Duodenal mucosa (tissue), 2 donors: ENCODE data around the gene MAGI1.

Experiments
- H3K27ac ChIP-seq: one replicate; pipeline ENCODE4 v1.7.0; 2013; ENCODE audit warnings: low read depth, low read length
- H3K27me3 ChIP-seq, 2 donors: one replicate each; pipeline ENCODE4 v1.7.0; 2013; ENCODE audit warnings: low read length in 2 of 2, control low read depth in 1 of 2; ENCODE audit not compliant: insufficient read depth in 2 of 2, control insufficient read depth in 1 of 2
- H3K36me3 ChIP-seq, 2 donors: one replicate each; pipeline ENCODE4 v1.7.0; 2013; ENCODE audit warnings: low read length in 2 of 2, control low read depth in 1 of 2; ENCODE audit not compliant: insufficient read depth in 2 of 2, control insufficient read depth in 1 of 2
- H3K4me1 ChIP-seq, 2 donors: one replicate each; pipeline ENCODE4 v1.7.0; 2013; ENCODE audit warnings: low read length in 2 of 2, control low read depth in 1 of 2; ENCODE audit not compliant: insufficient read depth in 2 of 2, control insufficient read depth in 1 of 2
- H3K4me3 ChIP-seq, 2 donors: one replicate each; pipeline ENCODE4 v1.7.0; 2013; ENCODE audit warnings: low read length in 2 of 2, low read depth in 1 of 2
- H3K9ac ChIP-seq, 2 donors: one replicate each; pipeline ENCODE4 v1.7.0; 2013; ENCODE audit warnings: low read length in 2 of 2, low read depth in 1 of 2
- H3K9me3 ChIP-seq, 2 donors: one replicate each; pipeline ENCODE4 v1.7.0; 2013; ENCODE audit warnings: low read length in 2 of 2, control low read depth in 1 of 2; ENCODE audit not compliant: control insufficient read depth in 1 of 2

MAGI1 gene

DNA sequence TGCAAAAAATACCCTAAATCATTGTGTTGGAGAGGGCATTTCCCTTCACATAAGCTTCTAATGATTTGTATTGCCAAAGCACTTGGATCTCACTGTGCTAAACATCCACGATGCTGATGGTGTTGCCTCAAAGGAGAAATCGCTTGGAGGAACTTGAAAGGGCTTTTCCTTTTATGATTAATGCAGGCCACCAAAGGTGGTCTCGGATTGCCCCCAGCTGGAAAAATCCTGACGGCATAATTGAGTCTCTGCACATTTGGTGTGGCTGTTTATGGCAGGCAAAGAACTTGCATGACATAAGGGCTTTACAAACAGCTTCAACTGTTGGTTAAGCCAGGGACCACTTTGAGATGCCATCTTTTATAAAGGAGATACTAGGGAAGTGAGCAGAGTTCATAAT lies 687.0 kb downstream of the MAGI1 start:
- Histone ChIP-seq H3K9ac (no peak overlapping the region), H3K27me3 (no peaks in the 10 kb centered on the region), H3K4me3 (no peak overlapping the region), H3K9me3 (no peaks in the 10 kb centered on the region), H3K4me1 (peaks cover 14 to 18% of the 10 kb centered on the region in 2 donors), H3K27ac (no peak overlapping the region), H3K36me3 (peaks cover 0 to under 1% of the 10 kb centered on the region in 2 donors)

DNA sequence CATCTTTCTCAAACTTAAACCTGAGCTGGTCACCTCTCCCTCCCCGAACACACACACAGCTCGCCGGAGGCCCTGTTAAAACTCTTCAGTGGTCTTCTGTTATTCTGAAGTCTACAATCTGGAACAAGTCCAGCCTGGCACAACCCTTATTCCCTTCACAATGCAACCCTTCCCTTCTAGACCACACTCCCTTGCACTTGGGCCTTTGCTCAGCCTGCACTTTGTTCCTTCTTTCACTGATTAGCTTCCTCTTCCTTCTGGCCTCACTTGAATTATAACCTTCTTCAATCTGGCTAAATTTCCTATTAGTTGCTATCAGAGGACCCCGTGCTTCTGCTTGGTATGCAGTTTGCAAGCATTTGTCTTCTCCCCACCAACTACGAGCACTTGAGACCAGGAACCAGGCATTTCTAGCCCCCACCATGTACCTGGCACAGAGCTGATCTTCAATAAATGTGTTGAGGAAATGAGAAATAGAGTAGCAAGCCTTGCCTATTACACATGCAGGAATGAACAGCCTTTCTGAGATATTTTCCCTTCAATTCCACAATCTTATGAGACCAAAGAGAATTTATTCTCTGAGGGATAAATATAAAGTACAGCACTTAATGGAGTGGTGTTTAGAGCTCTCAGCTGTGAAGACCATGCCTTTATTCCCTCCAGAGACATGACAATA lies 687.8 kb downstream of the MAGI1 start:
- H3K27me3 ChIP-seq, result no peaks in the 10 kb centered on the region
- H3K9me3 ChIP-seq, result no peaks in the 10 kb centered on the region
- H3K36me3 ChIP-seq, result no peaks in the 10 kb centered on the region
- no peak overlapping the region for H3K4me3 ChIP-seq
- H3K4me1 ChIP-seq, result peaks cover 14 to 18% of the 10 kb centered on the region in 2 donors
- no peak overlapping the region for H3K27ac ChIP-seq
- no peak overlapping the region for H3K9ac ChIP-seq

DNA sequence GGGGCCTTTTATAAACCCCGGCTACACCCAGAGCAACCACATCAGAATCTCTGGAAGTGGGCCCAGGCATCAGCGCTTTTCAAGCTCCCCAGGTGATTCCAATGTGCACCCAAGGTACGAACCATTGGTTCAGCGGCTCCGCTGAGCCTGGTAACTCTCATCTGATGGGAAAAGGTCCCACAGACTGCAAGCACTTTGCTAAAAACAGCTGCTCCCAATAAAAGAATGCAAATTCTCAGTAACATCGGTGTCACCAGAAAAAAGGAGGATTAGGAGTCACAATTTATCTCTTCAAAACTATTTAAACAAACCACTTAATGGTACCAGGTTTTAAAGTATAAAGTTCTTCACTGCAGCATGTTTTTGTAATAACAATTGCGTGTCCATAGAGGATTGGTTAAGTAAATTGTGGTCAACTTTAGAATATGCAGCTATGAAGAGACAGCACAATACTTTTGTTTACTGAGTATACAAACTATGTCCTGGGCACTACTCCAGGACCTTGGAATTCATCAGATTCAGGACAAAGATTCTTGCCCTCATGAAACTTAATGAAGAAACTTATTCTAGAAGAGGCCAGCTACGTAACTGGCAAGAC lies 690.2 kb downstream of the MAGI1 start:
- no peak overlapping the region for H3K27ac ChIP-seq
- H3K9ac ChIP-seq, result no peak overlapping the region
- peaks cover 14 to 18% of the 10 kb centered on the region in 2 donors for H3K4me1 ChIP-seq
- H3K36me3 ChIP-seq, result no peaks in the 10 kb centered on the region
- no peak overlapping the region for H3K4me3 ChIP-seq
- H3K27me3 ChIP-seq, result no peaks in the 10 kb centered on the region
- H3K9me3 ChIP-seq, result no peaks in the 10 kb centered on the region

DNA sequence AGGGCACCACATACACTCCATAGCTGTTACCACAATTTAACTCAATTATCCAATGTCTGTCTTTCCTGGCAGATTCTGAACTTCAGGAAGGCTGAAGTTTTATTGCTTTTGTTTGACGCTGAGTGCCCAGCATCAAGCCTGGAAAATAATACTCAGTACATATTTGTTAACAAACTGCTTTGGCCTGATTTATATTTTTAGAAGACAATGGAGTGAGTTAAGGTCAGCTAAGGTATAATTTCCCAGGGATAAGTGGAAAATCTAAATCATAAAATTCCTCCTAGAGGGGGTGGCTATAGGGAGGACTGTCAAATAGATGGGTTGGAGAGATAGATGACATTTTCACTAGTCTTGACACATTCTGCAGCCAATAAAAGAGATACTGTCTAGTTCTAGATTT lies 691.6 kb downstream of the MAGI1 start:
- Histone ChIP-seq H3K9me3 (no peaks in the 10 kb centered on the region), H3K9ac (no peak overlapping the region), H3K4me3 (no peak overlapping the region), H3K27me3 (no peaks in the 10 kb centered on the region), H3K36me3 (no peaks in the 10 kb centered on the region), H3K27ac (no peak overlapping the region), H3K4me1 (peaks cover 14 to 18% of the 10 kb centered on the region in 2 donors)

DNA sequence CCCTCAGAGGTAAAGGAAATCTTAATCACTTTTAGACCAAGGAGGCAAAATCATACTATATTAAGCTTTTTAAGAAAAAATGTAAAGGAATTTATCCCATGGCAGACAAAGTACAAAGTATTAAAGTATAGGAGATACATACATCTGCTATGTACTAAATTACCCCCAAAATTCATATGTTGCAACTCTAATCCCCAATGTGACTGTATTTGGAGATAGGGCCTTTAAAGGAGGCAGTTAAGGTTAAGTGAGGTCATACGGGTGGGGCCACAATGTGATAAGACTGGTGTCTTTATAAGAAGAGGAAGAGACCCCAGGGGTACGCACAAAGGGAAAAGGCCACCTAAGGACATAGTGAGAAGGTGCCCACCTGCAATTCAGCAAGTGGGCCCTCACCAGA lies 693.9 kb downstream of the MAGI1 start:
- no peak overlapping the region for H3K4me3 ChIP-seq
- peaks cover under 1 to 3% of the 10 kb centered on the region in 2 donors for H3K4me1 ChIP-seq
- H3K9ac ChIP-seq, result no peak overlapping the region
- no peak overlapping the region for H3K27ac ChIP-seq
- no peaks in the 10 kb centered on the region for H3K36me3 ChIP-seq
- H3K9me3 ChIP-seq, result no peaks in the 10 kb centered on the region
- H3K27me3 ChIP-seq, result no peaks in the 10 kb centered on the region

DNA sequence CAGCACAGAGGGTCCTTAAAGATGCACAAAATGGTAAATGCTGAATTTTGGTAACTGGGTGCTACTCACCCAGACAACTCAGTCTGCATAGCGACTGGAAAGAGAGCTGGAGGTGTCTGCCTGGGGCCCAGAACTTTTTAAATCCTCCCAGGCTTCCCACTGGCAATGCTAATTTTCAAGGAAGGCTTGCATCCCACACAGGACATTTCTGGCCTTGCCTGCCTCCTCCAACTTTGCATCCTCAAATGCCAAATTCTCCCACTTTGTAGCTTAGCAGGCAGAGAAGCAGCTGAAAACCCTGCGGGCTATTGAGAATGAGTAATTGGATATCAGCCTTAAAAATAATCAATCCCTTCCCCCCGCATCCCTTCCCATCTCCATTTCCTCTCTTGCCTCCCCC lies 694.3 kb downstream of the MAGI1 start:
- Histone ChIP-seq H3K4me1 (peaks cover 0 to 3% of the 10 kb centered on the region in 2 donors), H3K36me3 (no peaks in the 10 kb centered on the region), H3K27ac (no peak overlapping the region), H3K9ac (no peak overlapping the region), H3K27me3 (no peaks in the 10 kb centered on the region), H3K9me3 (no peaks in the 10 kb centered on the region), H3K4me3 (no peak overlapping the region)

DNA sequence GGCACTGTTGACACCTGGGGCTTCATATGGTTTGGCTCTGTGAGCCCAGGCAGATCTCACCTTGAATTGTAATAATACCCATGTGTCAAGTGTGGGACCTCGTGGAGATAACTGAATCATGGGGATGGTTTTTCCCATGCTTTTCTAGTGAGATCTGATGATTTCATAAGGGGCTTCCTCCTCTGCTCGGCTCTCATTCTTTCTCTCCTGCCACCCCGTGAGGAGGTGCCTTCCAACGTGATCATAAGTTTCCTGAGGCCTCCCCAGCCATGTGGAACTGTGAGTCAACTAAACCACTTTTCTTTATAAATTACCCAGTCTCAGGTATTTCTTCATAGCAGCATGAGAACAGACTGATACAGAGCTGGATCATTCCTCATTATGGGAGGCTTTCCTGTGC lies 695.0 kb downstream of the MAGI1 start:
- no peak overlapping the region for H3K27ac ChIP-seq
- no peaks in the 10 kb centered on the region for H3K9me3 ChIP-seq
- H3K9ac ChIP-seq, result no peak overlapping the region
- no peaks in the 10 kb centered on the region for H3K27me3 ChIP-seq
- no peaks in the 10 kb centered on the region for H3K36me3 ChIP-seq
- H3K4me1 ChIP-seq, result peaks cover 0 to 3% of the 10 kb centered on the region in 2 donors
- H3K4me3 ChIP-seq, result no peak overlapping the region

DNA sequence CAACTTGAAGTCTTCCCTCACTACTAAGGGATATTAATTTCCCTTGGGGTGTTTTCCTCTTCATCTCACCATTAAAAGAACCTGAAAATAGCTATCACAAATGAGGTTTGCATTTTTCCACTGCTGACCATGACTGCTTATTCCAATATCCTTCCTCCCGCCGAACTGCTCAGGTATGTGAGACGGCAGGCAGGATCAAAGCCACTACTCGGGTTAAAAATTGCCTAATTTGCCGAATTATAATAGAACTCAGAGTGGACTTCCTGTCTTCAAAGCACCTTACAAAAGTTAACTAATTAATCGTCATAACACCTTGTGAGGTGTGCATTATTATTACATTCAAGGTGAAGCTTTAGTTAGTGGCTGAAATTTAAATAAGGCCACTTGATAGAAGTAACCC lies 695.7 kb downstream of the MAGI1 start:
- H3K27me3 ChIP-seq, result no peaks in the 10 kb centered on the region
- no peak overlapping the region for H3K4me3 ChIP-seq
- H3K27ac ChIP-seq, result no peak overlapping the region
- H3K4me1 ChIP-seq, result no peaks in the 10 kb centered on the region
- H3K9me3 ChIP-seq, result no peaks in the 10 kb centered on the region
- H3K36me3 ChIP-seq, result no peaks in the 10 kb centered on the region
- no peak overlapping the region for H3K9ac ChIP-seq

DNA sequence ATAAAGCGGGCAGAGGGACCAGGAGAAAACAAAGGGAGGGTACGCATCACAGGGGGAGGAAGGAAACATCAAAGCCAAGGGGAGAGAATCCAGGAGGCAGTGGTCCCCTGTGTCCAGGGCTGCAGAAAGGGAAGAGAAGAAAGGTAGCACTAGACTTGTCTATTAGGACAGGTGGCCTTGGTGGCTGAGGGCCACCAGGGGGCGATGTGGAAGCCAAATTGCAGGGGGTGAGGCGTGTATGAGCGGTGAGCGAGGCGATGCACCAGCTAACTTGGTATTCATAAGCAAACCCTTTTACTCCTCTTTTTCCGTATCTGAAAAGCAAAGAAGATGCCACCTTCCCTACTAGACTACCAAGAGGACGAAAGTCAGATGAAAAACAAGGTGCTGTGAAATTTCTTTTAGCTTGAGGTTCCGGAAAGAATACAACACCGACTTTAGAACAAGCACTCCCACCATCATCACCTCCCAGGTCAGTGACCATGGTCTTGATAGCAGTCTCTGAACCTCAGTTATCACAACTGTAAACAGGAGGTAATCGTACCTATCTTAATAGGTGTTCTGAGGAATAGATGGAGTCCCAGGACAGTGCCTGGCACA lies 696.5 kb downstream of the MAGI1 start:
- no peaks in the 10 kb centered on the region for H3K27me3 ChIP-seq
- no peak overlapping the region for H3K9ac ChIP-seq
- no peaks in the 10 kb centered on the region for H3K9me3 ChIP-seq
- H3K27ac ChIP-seq, result no peak overlapping the region
- no peaks in the 10 kb centered on the region for H3K36me3 ChIP-seq
- H3K4me3 ChIP-seq, result no peak overlapping the region
- no peaks in the 10 kb centered on the region for H3K4me1 ChIP-seq

DNA sequence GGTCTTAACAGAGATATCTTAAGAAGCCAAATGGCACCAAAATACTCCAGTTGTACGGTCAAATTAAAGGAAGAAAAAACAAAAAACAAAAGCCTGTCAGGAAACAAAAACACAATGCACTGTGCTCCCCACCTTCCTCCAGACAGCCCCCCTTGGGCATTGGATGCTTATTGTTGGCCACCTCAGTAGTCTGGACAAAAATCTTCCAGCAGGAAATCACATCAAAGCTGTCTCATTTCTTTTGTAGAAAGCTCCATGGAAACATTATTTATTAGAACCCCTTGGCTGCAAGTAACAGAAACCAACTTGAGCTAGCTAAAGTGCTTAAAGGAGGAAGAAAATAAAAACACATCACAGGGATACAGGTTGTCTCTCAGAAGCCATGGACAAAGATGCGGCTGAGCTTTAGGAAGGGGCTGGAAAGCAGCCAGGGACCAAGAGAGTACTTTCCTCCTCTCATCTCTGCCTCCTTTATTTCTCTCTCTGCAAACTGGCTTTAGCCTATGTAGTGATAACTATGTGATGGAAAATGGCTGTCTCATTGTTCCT lies 699.5 kb downstream of the MAGI1 start:
- H3K9me3 ChIP-seq, result no peaks in the 10 kb centered on the region
- H3K9ac ChIP-seq, result no peak overlapping the region
- H3K27me3 ChIP-seq, result no peaks in the 10 kb centered on the region
- H3K27ac ChIP-seq, result no peak overlapping the region
- H3K36me3 ChIP-seq, result no peaks in the 10 kb centered on the region
- no peak overlapping the region for H3K4me3 ChIP-seq
- no peaks in the 10 kb centered on the region for H3K4me1 ChIP-seq
